ENCODE results near the gene FBF1. TPM values are rescaled to one million over a fixed set of nuclear protein-coding genes. Genes with fewer than 3 reads are reported as not detected.

FBF1 gene
- total and polyA plus RNA-seq, 2 of the 8 experiments (the other 6 are each of a cell fraction or from before 2014, with no cell fraction given), result 8.1 to 13.1 TPM

- Histone ChIP-seq H2BK120ac (replicated peaks; ENCODE audit: low read depth, low read length) (no peak overlapping the region), H3K4me1 (replicated peaks in 1 of 4; ENCODE audit: control insufficient read depth in 3 of 4, insufficient read depth in 4 of 4, low read length in 3 of 4) (peaks cover 0 to 3% (median 1%) of the 10 kb centered on the region in 4 experiments; a peak in 5 of 7 replicates), H2BK20ac (ENCODE audit: low read length) (no peak overlapping the region), H4K20me1 (replicated peaks in 1 of 2; ENCODE audit: control insufficient read depth in 1 of 2, insufficient read depth in 2 of 2, low read length in 2 of 2) (no peaks in the 10 kb centered on the region), H3K79me2 (ENCODE audit: control insufficient read depth in 1 of 2, insufficient read depth in 2 of 2, low read length in 2 of 2) (no peaks in the 10 kb centered on the region), H3K36me3 (ENCODE audit: control insufficient read depth in 2 of 4, insufficient read depth in 4 of 4, low read length in 3 of 4) (no peaks in the 10 kb centered on the region), H3K9ac (replicated peaks in 1 of 4; ENCODE audit: extremely low read depth in 1 of 4, low read depth in 3 of 4, low read length in 3 of 4) (no peak overlapping the region), H3K4me2 (ENCODE audit: insufficient read depth in 1 of 2, low read depth in 2 of 2, low read length in 2 of 2) (0 out of 4 replicates have a peak overlapping the region, but pooled peaks of 1 of the 2 experiments have one; percentile 11), H4K91ac (replicated peaks; ENCODE audit: insufficient read length, low read length) (no peak overlapping the region), H4K5ac (ENCODE audit: insufficient read length, low read depth, low read length) (no peak overlapping the region), H3K9me3 (ENCODE audit: insufficient read depth in 2 of 2, low read depth in 1 of 2, low read length in 1 of 2) (no peaks in the 10 kb centered on the region), H3K56ac (replicated peaks; ENCODE audit: insufficient read length, low read depth, low read length) (no peak overlapping the region), H2BK12ac (ENCODE audit: low read depth, low read length) (no peak overlapping the region), H3K18ac (ENCODE audit: extremely low read depth, low read length) (no peak overlapping the region), H2AK5ac (ENCODE audit: low read depth, low read length) (no peak overlapping the region), H2BK5ac (ENCODE audit: low read depth, low read length) (no peak overlapping the region), H3K23me2 (ENCODE audit: low read depth, low read length) (no peaks in the 10 kb centered on the region), H3K4me3 (ENCODE audit: extremely low read depth in 1 of 4, insufficient read depth in 2 of 4, low read depth in 3 of 4, low read length in 4 of 4) (no peak overlapping the region), H3K27ac (ENCODE audit: low read depth, low read length) (no peak overlapping the region), H3K27me3 (replicated peaks in 1 of 4; ENCODE audit: control insufficient read depth in 3 of 4, extremely low read depth in 1 of 4, insufficient read depth in 3 of 4, low read length in 3 of 4) (no peaks in the 10 kb centered on the region), H3K23ac (ENCODE audit: insufficient read length) (no peak overlapping the region), H3K14ac (ENCODE audit: insufficient read length) (no peak overlapping the region), H3K4ac (replicated peaks; ENCODE audit: insufficient read length, low read depth, low read length) (no peak overlapping the region), H4K8ac (ENCODE audit: extremely low read depth, insufficient read depth, low read length) (no peak overlapping the region), H2BK15ac (ENCODE audit: low read length) (no peak overlapping the region), H3K79me1 (ENCODE audit: low read depth, low read length) (no peaks in the 10 kb centered on the region), H2AFZ (ENCODE audit: low read length) (0 out of 2 replicates have a peak overlapping the region, but pooled peaks have one; percentile 25)
- no peak for FAIRE-seq
- ChIA-PET CTCF (ENCODE audit: partially characterized antibody) (interaction anchor here (0.6 to 27.2 kb wide), 9 partner anchors 8 to 1973 kb away, joined by 3 to 563 read pairs (median 4); partner anchors contain the start of gene TRIM47), POLR2A (ENCODE audit: partially characterized antibody) (interaction anchor here (0.6 to 1.1 kb wide), 2 partner anchors 10 to 38 kb away, joined by 3 to 5 read pairs; partner anchors contain the start of gene WBP2)
- no peak for TF ChIP-seq HDAC6 (IDR thresholded peaks at IDR 0.05; ENCODE audit: low read depth, low read length)
- WGBS, 2 experiments (ENCODE audit: extremely low coverage in 1 of 2, insufficient coverage in 1 of 2, insufficient read length in 1 of 2, insufficient replicate concordance in 2 of 2, low coverage in 1 of 2, low lambda C conversion rate in 2 of 2, missing lambda C conversion rate in 1 of 2), result 74% methylated on average over 8 of the region's 8 CpGs; no CpG with 5 or more reads in 1 of the 2 experiments
- no peak for DNase-seq (ENCODE audit: low read depth in 1 of 2, low spot score in 2 of 2)
Measured at GRCh38 chr17:75864448-75864871, 76.4 kb downstream of the FBF1 start.
